Renal cortical epithelial cell (primary cell): ENCODE results near the gene LRMDA. TPM values are rescaled to one million over a fixed set of nuclear protein-coding genes. Genes with fewer than 3 reads are reported as not detected.
A peak's percentile ranks its signal among the peaks of the same experiment; 100 is the strongest.

ENCODE experiments used
- DNase-seq: peaks from one replicate; pipeline ENCODE4 v3.0.0-alpha.2; 2011; ENCODE audit warnings: low read depth
- total RNA-seq: library from RNA; depleted of rRNA; stranded (reverse); fragments of >200 nt; gene quantifications from 2 replicates; pipeline ENCODE4 v1.2.3, GENCODE V29; 2014

Gene LRMDA
- total RNA-seq, 1 donor from 2014 or later, result 11.7 TPM

DNA sequence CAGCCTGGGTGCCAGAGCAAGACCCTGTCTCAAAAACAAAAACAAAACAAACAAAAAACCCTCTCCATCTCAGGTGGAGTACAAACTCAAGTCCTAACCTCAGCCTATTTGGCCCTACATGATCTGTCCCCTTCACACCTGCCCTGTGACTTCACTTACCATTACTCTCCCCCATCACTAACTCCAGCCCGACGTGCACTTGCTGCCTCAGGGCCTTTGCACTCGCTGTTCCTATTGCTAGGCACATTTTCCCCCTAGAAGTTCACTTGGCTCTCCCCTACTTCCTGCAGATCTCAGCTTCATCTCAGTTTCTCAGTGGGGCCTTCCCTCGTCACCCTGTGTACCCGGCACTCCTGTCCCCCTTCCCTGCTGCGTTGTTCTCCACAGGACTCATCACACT, 8.5 kb upstream of the LRMDA start:
- no peak for DNase-seq

DNA sequence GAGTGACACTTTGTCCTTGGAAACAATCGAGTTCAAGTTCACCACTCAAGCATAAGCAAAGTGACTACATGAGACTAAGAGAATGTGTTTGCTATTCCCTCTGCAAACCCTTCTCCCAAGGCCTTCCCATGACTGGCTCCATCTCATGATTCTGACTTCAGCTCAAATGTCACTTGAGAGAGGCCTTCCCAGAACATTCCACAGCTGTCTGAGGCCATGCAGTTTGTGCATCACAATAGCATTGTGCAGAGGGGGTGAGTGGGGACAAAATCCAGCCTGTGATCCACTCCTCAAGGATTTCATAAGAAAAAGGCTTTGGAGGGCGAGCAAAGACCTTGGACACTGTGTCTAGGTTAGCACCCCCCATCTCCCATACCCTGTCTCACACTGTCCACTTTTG, 6.9 kb upstream of the LRMDA start:
- DNase-seq, result no peak

- no peak for DNase-seq
Measured at GRCh38 chr10:75425291-75426079, 5.9 kb upstream of the LRMDA start.

- no peak for DNase-seq
Measured at GRCh38 chr10:75426880-75427279, 4.5 kb upstream of the LRMDA start.

DNA sequence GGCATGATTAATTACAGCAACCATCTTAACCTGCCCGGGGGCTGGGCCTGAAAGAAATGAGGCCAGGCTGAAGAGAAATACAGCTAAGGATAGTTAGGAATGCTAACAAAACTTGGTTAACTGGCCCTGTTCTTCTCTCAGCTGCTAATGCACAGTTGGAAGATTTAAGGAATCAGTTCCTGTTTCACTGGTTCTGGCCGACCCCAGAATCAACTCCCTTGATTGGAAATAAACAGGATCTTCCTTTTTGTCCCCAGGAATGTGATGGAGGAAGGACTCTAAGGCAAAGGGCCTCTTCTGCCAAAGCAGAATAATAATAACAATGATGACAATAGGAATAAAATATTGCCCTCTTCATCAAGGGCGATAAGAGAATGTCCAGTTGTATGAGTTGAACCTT, 3.5 kb upstream of the LRMDA start:
- no peak for DNase-seq

GRCh38 chr10:75428434-75429158, 2.8 kb upstream of the LRMDA start:
- peak; percentile 65 for DNase-seq

GRCh38 chr10:75429159-75429827, 2.1 kb upstream of the LRMDA start:
- no peak for DNase-seq

GRCh38 chr10:75430000-75430763, 1.2 kb upstream of the LRMDA start:
- no peak for DNase-seq

DNA sequence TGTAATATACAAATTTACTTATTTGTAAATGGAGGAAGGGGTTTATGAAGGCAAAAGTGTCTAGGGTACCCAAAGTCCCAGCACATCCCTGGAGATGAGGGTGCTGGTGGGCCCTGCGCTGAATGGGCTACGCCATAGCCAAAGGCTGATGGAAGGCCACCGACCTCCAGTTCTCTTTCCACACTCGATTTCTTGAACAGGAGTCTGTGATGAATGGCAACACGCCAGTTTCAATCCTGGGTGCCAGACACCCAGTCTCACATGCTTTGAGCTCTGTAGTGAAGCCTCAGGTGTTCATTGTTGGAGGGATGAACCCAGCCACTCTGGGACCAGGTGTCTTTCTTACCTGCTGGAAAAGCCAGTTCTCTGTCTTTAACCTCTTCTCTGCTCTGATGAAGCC, 752 bp downstream of the LRMDA start:
- DNase-seq, result no peak

- no peak for DNase-seq
Measured at GRCh38 chr10:75432763-75433162, 1.3 kb downstream of the LRMDA start.

GRCh38 chr10:75433216-75433615, 1.8 kb downstream of the LRMDA start:
- no peak for DNase-seq

- DNase-seq, result no peak
Measured at GRCh38 chr10:75434291-75434690, 2.9 kb downstream of the LRMDA start.

DNA sequence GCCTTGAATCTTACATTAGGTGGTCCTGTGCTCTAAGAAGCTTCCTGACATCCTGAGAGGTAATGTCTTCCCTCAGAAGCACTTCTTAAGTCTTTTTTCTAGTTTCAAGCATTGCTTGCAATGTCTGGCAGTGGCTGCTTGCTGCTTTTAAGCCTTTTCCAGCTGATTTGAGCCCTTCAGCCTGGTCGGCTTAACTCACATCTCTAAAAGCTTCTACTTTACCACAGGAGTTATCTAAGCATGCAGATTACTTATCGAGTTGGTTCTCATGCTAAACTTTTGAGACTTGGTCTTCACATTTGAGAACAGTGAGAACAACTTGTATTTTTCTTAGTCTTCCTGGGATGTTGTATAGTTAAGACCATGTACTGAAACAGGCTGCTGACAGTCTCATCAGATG, 3.9 kb downstream of the LRMDA start:
- no peak for DNase-seq

DNA sequence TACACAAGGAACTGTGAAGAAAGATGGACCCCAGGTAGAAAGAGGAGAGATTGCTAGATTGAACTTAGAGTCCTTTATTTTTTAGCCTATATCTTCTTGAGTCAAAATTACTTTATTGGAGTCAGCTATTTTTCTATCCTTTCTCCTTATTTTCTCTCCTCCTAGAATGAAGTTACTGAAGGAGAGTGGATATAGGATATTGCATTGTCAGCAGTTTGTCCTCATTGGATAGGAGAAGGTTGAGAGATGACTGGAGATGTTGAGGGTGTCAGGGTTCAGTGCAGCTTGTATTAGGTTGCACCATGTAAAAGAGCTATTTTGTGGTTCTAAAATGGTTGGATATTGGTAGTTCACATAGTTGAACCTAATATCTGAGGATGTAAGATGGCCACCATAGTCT, 5.5 kb downstream of the LRMDA start:
- DNase-seq, result no peak

GRCh38 chr10:75437693-75438092, 6.3 kb downstream of the LRMDA start:
- DNase-seq, result no peak

DNA sequence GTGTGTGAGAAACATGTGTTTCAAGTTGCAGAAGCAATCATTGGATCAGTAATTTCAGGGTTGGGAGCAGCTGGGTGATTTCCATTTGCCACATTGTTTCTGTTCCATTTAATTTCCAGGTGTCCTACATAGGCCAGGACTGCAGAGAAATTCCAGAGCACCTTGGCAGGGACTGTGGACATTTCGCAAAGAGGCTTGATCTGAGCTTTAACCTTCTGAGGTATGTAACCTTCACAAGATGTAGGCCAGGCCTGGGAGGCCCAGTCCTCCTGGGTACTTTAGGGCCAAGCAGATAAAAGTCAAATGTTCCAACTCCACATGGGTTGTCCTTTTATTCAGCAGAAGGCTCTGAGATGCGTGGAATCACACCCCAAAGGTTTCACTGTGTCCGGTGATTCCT, 6.9 kb downstream of the LRMDA start:
- no peak for DNase-seq

DNA sequence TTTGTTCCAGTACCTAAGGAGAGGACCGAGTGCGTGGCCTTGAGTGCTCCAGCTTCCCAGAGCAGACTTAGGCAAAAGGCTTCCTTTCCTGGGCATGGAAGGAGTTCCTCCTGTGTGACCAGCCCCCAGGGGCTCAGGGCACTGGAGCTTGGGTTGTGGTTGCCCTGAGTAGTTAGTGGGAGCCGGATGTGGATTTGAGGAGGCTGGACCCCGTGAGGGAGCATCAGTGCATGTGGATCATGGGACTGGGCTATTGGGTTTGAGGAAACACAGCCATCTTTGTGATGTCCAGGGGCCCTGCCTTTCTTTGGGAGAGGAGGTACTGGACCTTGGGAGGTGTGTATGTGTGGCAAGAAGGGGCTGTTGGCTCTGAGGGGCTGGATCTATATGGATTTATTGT, 8.4 kb downstream of the LRMDA start:
- no peak for DNase-seq

DNA sequence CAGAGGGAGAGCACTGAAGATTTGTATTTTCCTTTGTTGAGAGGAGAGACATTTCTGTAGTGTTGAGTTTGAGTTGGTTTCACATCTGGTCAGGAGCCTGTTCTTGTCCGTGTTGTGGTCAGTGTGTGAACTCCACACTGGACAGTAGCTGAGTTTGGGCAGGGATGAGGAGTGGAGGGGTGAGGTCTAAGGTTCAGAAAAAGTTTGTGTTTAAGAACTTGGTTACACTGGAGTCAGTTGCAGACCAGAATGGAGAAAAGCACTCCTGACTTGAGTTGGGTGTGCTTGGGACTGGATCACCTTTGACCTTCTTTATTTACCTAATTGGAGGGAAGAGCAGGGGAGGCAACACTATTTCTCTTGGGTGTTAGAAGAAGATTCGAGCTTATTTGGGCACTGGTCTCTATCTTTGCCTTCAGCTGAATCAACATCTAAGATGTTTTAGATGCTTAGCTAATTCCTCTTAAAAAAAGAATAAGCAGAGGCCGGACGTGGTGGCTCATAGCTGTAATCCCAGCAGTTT, 8.9 kb downstream of the LRMDA start:
- DNase-seq, result no peak

GRCh38 chr10:75441196-75441595, 9.8 kb downstream of the LRMDA start:
- DNase-seq, result no peak

DNA sequence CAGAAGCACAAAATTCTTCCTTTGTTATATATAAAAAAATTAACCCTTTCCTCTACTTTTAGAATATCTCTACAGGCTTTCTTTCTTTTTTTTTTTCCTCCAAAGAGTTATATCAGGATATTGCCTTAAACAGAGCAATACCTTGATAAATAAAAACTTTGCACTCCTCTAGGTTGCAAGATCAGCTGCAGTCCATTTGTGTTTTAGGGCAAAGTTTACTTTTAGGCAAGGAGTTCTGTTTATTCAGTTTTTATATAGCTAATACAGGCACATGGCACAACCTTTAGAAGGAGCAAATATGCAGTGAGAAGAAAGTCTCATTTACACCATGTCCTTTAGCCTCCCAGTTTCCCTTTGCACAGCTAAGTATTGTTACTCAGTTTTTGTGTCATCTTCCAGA, 10.3 kb downstream of the LRMDA start:
- no peak for DNase-seq

DNA sequence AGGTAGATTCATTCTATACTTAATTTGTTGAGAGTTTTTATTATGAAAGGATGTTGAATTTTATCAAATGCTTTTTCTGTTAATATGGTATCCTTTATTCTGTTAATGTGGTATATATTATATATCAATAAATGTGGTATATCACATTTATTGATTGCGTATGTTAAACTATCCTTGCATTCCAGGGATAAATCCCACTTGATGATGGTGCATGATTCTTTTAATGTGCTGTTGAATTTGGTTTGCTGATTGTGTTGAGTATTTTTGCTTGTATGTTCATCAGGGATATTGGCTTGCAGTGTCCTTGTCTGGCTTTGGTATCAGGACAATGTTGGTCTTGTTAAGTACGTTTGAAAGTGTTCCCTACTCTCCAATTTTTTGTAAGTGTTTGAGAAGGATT, 11.9 kb downstream of the LRMDA start:
- DNase-seq, result no peak
